NCI-H526 (cell line): ENCODE measurements around the gene LRP1.

Experiments
- DNase-seq, 2 experiments: peaks; one replicate each; lab custom pipeline; 2025; lab: John Stamatoyannopoulos, UW

LRP1 gene

DNA sequence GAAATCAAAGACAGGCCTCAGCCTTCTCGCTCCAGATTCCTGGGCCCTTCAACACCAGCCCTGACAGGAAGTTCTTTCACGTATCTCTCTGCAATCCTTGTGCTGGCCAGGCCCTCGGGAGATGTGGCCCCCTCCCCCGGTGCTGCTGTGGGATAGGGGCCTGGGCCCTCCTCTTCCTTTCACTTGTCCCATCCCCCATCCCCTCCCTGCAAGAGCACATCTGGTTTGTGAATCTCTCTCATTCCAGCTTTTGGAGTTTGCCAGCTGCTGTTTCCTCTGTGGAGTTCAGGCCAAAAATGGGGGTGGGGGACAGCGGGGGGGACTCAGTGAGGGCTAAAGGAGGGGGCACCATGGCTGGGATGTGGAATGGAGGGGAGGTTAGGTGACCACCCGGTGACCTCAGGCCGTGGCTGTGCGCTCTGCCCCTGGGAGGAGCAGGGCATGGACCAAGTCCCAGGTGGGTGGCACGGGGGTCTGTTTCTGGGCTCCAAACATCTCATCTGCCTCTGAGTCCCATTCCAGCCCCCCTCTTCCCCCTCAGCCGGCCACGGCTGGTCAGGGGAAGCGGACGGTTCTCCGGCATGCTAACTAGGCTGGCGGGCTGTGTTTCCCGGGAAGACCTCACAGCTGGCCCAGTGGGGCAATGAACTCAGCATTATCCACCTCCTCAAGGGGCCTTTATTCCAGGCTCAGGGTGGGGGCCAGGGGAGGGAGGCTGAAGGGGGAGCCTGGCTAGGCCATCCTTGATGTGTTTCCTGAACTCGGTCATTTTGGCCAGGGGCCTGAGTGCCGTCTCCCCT is 7.4 kb downstream of the LRP1 start:
- DNase-seq, result no peak

DNA sequence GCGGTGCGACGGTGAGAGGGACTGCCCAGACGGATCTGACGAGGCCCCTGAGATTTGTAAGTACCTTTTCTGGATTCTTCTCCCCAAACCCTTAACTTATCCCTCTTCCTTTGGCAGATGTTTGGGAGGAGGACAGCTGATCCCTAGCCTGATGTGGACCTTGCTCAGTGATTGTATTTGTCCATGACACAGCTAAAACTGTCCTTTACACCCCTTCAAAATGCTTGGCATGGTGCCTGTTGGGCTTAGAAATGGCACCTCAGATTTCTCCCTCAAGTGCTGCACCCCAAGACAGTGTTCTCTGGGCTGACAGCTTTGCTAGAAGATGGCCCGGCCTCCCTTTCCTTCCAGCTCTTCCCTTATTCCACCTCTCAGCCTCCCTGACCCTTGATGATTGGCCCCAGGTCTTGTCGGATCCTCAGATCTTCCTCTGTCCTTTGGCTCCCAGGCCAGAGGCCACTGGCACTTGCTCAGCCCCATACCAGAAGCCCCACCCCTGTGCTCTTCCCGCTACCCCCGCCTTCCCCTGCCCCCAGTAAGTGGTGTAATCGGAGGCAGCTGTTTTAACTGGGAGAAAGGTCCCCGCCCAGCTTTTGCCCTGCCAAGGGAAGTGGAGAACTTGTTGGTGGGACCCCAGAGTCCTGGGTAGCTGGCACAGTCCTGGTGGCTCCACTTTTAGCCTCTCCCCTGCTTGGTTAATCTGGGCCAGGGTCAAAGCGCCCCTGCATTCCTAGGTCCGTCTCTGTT is 10.4 kb downstream of the LRP1 start:
- no peak for DNase-seq

DNA sequence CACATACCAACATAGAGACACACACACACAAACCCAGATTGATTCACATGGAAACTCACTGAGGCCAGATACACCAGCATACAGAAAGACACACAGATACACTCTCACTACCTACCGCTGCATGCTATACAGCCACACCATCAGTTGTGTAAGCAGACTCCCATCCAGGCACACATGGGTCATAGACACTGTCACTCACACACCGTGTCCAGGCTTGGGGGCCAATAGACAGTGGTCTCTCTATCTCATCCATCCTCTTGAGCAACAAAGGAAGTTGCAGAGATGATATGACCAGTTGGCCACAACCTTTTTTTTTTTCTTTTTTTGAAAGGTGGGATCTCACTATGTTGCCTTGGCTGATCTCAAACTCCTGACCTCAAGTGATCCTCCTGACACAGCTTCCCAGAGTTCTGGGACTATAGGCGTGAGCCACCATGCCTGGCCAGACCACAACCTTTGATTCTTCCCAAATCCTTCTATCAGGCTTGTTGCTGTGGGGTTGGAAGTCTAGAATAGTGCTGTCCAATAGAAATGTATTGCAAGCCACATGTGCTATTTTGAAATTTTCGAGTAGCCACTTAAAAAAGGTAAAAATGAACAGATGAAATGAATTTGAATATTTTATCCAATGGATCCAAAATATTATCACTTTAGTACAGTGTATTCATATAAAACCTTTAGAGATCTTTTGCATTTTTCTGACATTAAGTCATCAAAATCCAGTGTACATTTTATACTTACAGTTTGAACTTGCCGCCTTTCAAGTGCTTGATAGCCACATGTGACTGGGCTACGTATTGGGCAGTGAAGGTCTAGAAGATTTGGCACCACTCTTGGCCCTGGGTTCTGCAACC is 11.7 kb downstream of the LRP1 start:
- no peak for DNase-seq

DNA sequence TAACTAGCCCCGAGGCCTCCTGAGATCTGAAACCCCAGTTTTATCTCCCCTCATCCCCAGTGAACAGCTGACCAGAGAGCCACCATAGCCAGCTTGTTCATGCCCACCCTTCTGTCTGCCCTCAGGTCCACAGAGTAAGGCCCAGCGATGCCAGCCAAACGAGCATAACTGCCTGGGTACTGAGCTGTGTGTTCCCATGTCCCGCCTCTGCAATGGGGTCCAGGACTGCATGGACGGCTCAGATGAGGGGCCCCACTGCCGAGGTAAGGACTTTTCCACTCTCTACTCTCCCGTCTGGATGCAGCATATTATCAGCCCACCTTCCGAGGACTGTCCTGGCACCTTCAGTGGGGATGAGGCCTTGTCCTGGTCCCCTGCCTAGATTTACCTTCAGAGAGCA is 13.0 kb downstream of the LRP1 start:
- DNase-seq, result no peak

DNA sequence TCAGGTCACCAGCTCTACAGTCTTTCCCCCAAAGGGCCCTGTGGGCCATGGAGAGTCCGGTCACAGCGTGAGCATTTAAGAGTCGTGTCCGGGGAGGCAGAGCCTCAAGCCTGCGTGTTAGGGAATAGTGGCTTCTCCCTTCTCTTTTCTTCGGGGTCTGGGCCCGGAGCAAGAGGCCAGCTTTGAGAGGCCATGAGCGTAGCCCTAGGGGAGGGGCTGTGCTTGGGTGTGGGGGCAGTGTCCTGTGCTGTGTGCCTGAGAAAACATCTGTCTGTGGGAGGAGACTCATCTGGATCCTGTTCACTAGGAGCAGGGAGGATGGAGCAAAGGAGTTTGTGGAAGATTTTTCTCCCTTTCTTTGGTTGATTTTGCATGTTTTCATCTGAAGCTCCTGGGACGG is 13.8 kb downstream of the LRP1 start:
- DNase-seq, result no peak

DNA sequence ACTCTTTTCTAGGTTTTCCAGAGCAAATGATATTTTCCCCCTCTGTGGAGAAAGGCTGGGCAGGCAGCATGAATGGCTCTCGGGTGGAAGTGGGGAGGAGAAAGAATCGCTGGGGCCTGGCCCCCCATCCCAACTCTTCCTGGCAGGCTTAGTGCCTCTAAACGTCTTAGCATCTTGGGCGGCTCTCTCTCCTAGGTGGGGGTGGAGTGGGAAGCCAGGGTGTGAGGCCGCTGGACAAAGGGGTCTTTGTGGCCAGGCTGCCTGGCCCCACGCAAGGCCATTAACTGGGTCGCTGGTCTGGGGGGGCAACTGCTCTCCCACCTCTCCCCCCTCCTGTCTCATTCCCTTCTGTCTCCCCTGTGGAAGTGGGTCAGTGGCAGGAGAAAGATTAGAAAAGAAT is 14.4 kb downstream of the LRP1 start:
- no peak for DNase-seq

DNA sequence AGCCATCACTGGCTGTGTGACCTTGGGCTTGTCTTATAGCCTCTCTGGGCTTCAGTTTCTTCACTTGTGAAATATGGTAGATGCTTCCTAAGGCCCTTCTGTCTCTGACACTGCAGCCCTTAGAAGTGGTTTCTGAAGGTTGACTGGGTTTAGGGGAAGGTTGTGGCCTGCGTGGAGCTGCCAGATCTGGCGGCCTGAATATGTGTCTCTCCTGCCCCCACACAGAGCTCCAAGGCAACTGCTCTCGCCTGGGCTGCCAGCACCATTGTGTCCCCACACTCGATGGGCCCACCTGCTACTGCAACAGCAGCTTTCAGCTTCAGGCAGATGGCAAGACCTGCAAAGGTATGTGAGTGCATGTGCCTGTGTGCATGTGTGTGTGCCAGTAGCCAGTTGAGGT is 15.2 kb downstream of the LRP1 start:
- no peak for DNase-seq

DNA sequence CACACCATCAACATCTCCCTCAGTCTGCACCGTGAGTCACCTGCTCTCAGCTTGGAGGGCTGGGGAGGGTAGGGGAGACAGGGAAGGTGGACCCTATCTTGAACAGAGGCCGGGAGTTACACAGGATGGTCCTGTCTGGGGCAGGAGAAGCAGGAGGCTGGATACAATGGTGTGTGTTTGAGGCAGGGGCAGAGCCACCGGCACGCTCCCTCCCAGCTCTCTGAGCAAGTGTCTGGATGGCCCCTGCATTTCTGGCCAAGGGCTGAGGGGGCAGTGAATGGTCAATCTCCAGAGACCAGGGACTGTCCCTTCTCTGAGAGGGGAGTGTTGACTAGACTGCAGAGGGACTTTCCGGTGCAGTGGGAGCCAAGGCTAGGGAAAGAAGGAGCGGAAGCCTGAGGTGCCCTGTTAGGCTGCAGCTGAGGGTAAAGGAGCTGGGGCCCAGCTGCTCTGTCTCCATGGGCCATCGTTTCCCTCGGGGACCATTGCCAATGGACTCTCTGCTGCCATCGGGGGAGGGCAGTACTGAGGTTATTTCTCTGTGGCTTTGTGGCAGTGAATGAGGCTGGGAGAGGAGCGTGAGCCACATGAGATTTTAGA is 17.3 kb downstream of the LRP1 start:
- DNase-seq, result no peak

DNA sequence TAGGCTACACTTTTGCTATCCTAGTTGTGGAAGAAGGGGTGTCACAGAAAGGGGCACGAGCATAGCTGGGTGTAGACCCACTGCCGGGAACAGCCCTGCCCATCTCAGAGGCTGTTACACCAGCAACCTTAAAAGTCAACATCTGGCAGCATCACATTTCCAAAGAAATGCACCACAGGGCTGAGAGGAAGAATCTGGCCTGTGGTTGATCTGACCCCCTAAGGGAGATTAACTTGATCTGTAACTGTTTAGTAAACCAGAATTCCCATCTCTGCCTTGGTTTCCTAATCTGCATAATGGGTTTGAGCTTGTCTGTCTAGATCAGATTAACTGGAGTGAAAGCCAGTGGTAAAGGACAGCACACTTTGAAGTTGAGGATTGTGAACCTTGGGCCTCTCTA is 17.8 kb downstream of the LRP1 start:
- DNase-seq, result no peak

DNA sequence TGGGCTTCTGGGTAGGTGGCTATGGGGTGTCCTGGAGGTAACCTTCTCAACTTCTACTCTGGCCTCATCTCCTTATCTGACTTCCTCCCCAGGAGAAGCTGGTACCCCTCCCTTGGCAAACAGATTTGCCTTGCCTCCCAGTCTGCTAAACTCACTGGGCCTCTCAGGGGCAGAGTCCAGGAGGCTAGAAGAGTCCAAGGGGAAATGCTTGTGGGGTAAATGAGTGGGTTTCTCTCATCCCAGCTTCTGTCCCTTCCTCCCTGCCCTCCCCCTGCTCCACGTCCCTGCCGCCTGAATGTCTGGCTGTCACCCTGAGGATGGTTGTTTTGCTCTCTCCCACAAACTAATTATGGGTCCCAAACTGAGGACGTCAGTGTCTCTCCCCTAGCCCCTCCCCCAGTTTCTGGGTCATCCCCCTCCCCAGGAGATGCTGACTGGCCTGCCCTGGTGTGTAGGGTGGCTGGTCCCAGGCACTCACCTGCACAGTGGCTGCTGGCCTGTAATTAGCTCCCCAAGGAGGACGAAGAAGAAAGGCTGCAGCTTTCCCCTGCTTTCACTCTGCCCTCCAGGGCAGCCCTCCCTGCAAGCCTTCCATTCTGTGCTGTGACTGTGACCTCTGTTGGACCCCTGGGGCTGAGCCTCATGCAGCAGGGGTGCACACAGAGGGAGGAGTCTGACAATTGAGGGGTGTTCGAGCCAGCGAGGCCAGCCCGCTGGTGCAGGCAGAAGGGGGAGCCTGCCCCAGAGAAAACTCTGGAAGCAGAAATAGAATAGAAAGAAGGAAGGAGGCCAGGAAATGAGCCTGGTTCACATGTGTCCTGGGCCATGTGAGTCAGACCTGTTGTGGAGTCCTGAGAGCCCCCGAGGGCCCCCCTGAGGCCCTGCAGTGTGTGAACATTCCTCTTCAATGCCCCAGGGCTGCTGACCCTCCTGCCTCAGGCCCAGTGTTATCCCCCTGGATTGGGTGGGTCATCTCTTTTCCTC is 19.0 kb downstream of the LRP1 start, which contains the start of gene LRP1-AS:
TSS of gene LRP1-AS (minus strand) at position 659 of the 984 bp plus-strand sequence.
- DNase-seq, result no peak

DNA sequence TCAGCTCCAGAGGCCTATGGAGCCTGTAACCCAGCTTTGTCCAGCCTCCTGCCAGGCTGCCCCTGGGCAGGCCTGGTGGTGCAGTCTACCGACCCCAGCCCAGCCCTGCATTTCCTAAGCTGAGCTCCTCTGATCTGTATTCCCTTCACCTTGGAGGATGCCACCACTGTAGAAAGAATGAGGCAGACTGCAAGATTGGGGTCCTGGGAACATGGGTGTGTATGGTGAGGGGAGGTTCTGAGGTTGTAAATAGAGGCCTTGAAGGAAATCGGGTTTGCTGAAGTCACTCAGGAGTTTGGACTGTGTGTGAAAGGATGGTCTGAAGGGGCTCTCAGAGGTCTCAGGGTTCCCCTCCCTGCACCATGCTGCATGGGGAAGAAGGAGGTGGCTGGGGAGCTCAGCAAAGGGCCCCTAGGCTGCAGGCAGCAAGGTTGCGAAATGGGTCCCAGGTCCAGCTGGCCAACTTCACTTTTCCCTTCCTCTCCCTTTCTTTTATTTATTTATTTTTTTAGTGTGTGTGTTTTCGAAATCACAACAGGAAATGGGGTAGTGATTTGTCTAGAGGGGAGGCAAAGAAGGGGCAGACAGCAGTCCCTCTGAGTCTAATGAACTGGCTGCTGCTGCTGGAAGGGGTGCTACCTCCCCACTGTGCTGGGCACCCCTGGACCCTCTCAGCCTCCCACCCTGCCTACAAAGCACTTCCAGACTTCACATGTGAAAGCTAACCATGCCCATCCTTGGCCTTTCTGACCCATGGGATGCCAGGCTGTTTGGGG is 20.4 kb downstream of the LRP1 start:
- no peak for DNase-seq

DNA sequence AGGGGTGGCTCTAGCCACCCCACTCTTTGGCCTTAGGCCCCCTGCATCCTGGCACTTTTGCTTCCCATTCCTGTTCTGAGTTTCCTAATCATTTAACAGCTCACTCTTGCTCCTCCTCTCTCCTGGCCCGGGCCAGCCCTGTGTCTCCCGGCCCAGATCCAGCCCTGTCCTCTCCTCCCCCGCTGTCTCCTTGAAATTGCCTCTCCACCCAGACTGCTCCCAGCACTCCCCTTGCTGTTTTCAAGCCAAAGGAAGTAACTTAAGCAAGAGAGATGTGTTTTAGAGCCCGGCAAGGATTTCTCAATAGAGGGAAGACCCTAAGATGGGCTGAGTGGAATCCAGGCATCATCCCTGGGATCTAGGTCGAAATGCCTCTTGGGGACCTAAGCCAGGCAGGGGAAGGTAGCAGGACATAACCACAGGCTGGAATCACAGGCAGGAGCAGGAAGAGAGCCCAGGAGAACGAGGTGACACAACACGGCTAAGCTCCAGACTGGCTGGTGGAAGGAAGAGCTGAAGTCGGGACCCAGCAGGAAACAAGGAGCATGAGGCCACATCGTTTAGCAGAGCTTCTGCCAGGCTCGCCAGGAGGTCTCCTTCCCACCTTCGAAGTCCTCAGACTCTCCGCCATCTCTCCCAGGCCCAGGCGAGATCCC is 21.1 kb downstream of the LRP1 start:
- no peak for DNase-seq

DNA sequence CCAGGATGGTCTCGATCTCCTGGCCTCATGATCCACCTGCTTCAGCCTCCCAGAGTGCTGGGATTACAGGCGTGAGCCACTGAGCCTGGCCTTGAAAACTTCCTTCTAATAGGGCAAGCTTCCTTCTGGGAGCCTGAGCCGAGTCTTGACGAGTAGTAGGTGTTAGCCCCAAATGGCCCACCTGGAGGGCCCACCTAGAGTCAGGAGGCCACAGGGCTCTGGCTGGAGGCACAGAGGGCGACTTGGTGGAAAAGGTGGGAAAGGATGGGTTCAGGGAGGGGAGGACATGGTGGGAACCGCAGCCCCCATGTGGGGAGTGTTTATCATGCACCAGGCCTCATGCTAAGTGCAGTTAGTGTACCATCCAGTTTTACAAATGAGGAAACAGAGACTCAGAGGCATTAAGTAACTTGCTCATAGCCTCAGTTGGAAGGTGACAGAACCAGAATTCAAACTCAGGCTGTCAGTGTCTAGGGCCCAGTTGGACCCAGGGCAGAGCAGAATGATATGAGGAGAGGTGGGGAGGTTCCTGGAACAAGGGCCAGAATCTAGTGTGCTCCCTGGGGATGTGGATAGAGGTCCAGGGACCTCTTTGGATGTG is 22.2 kb downstream of the LRP1 start:
- no peak for DNase-seq

DNA sequence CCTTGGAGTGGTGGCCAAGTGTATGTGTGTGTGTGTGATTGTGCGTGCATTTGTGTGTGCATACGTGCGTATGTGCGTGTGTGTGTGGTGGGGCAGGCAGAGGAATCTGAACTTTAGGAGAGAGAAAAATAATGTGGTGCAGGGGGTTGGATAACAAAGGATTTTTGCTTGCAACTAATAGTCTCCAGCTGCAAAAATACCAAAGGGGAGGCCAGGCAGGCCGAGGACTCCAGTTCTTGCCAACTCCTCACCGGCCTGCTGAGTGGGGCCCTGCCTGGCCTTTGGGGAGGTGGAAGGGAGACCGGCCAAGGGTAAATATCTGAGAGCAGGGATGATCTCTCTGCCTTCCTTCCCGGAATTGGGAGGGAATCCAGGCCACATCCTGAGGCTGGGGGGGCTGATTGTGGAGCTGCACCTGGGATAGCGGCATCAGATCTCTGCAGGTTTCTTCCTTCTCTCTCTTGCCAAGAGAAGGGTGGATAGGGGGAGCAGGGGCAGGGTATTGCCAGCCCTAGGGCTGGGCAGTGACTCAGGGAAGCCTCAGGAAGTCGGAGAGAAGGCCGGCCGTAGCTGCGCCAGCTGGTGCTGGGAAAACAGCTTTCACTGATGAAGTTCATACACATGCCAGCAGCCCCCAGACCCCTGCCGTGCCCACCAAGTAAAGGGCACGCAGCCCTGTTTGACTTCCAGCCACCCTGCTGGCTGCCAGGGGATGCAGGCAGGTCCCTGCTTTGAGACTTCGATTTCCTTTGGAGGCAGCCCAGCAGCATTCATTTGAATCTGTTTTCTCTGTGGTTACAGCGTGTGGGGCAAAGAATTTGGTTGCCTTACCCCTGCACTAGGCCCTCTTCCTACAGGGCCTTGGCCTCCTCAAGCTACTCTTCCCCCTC is 23.7 kb downstream of the LRP1 start:
- DNase-seq, result no peak

DNA sequence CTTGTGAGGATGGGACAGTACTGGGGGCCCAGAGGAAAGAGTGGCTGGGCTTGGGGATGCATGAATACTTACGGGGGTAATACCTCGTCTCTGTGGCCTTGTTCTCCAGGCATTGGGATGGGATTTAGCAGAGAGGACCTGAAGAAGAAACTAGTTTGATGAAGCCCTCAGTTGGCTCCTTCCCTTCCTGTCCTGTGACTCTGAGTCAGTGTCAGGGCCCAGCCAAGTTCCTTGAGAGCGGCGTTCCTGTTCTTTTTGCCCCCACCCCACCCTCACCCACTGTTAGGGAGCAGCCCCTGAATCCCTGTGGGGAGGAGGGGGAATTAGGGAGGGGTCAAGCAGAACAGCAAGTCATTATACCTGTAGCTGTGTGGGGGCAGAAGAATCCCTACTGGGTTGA is 24.4 kb downstream of the LRP1 start:
- no peak for DNase-seq

DNA sequence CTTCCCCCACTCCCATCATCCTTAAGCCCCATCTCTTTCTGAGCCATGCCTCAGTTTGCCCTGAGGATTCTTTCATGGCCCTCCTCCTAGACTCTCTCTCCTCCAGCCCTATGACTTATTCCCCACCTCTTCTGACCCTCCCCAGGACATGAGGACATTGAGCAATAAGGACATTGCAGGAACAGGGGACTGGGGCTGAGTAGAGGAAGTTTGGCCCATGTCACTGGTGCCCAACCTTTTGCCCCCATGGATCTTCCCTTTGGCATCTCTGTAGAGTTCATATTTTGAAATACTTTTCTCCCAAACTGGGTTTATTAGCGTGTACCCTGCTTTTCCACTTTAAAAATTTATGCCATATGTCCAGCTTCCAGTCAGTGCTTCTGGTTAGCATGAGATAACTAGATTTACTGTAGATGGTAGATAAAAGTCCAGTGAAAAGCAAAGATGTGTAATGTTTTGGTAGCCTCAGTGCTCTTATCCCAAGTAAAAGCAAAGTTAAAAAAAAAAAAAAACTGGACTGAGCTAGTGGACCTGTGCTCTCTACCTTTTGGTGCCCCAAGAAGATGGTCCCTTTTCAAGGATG is 25.2 kb downstream of the LRP1 start:
- DNase-seq, result no peak

DNA sequence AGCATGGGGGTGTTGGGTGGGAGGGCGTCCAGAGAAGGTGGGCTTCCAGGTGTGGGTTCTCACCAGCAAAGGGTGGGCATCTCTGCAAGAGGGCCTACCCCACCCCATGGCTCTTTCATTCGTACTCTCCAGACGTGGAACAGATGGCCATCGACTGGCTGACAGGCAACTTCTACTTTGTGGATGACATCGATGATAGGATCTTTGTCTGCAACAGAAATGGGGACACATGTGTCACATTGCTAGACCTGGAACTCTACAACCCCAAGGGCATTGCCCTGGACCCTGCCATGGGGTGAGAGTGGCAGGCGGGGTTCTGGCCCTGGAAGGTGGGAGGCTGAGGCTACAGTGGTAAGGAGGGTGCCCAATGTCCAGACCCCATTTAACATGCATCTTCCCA is 25.8 kb downstream of the LRP1 start:
- no peak for DNase-seq
